ENCODE data around the gene ADAMTS10.
"Not testable (repeated sequence)": the region's sequence is repeated elsewhere in the genome, so short reads cannot be mapped to it uniquely, and the experiment has no call there.

The ADAMTS10 gene

GRCh38 chr19:8575467-8575997 is 35.0 kb downstream of the ADAMTS10 start:
- no peaks in the 10 kb centered on the region for H3K9me3 ChIP-seq (replicated peaks in 1 of 2; ENCODE audit: control insufficient read depth in 2 of 2, insufficient read depth in 1 of 2, low read depth in 1 of 2, low read length in 2 of 2)
- H3K4ac ChIP-seq (ENCODE audit: low read length) = no peak overlapping the region
- no peak overlapping the region for H2BK15ac ChIP-seq (ENCODE audit: low read length)
- no peak overlapping the region for H4K8ac ChIP-seq (ENCODE audit: low read depth, low read length)
- H4K91ac ChIP-seq (ENCODE audit: low read depth, low read length, poor library complexity) = no peak overlapping the region
- H2BK12ac ChIP-seq (ENCODE audit: low read length) = no peak overlapping the region
- H3K4me3 ChIP-seq (ENCODE audit: low read length in 2 of 2) = no peak overlapping the region
- H3K14ac ChIP-seq (ENCODE audit: low read length) = no peak overlapping the region
- WGBS, 2 donors (ENCODE audit: extremely low coverage in 2 of 2, insufficient read length in 2 of 2, insufficient replicate concordance in 1 of 2) = no CpG with 5 or more reads among the region's 10 CpGs
- no peak overlapping the region for H3K23ac ChIP-seq (ENCODE audit: low read depth, low read length, poor library complexity)
- H3K27ac ChIP-seq (replicated peaks; ENCODE audit: low read length) = no peak overlapping the region
- peak overlapping the region; percentile 76 for H2AFZ ChIP-seq (ENCODE audit: low read length)
- H3K18ac ChIP-seq (ENCODE audit: low read length) = no peak overlapping the region
- DNase-seq (ENCODE audit: low spot score) = no peak
- H3K4me2 ChIP-seq (ENCODE audit: insufficient read depth, low read length, poor library complexity, severe bottlenecking) = no peak overlapping the region
- H2AK5ac ChIP-seq (ENCODE audit: low read depth, low read length) = no peak overlapping the region
- no peak overlapping the region for H3K9ac ChIP-seq (ENCODE audit: low read depth, low read length, poor library complexity)
- peaks cover 0 to 7% (median 3%) of the 10 kb centered on the region in 3 experiments for H3K27me3 ChIP-seq (ENCODE audit: control insufficient read depth in 3 of 3, insufficient read depth in 3 of 3, low read depth in 1 of 3, low read length in 3 of 3)
- H2BK5ac ChIP-seq (ENCODE audit: low read length) = no peak overlapping the region
- peaks cover 5 to 6% of the 10 kb centered on the region in 2 donors for H3K4me1 ChIP-seq (ENCODE audit: control insufficient read depth in 2 of 2, insufficient read depth in 1 of 2, low read depth in 1 of 2, low read length in 2 of 2)
- no peaks in the 10 kb centered on the region for H3K36me3 ChIP-seq (replicated peaks in 1 of 2; ENCODE audit: control insufficient read depth in 2 of 2, insufficient read depth in 2 of 2, low read length in 2 of 2)
- H3K79me1 ChIP-seq (ENCODE audit: low read depth, low read length) = peaks cover 2% of the 10 kb centered on the region
- no peak overlapping the region for H2BK120ac ChIP-seq (ENCODE audit: low read depth, low read length)

DNA sequence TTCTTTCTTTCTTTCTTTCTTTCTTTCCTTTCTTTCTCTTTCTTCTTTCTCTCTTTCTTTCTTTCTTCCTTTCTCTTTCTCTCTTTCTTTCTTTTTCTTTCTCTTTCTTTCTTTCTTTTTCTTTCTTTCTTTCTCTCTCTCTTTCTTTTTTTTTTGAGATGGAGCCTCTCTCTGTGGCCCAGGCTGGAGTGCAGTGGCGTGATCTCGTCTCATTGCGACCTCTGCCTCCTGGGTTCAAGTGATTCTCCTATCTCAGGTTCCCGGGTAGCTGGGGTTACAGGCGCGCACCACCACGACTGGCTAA is 35.9 kb downstream of the ADAMTS10 start:
- not testable (repeated sequence) for H2AK5ac ChIP-seq (ENCODE audit: low read depth, low read length); H3K79me1 ChIP-seq (ENCODE audit: low read depth, low read length); H3K36me3 ChIP-seq (replicated peaks in 1 of 2; ENCODE audit: control insufficient read depth in 2 of 2, insufficient read depth in 2 of 2, low read length in 2 of 2); H2BK15ac ChIP-seq (ENCODE audit: low read length); H3K9ac ChIP-seq (ENCODE audit: low read depth, low read length, poor library complexity); H3K4me1 ChIP-seq (ENCODE audit: control insufficient read depth in 2 of 2, insufficient read depth in 1 of 2, low read depth in 1 of 2, low read length in 2 of 2); H2BK5ac ChIP-seq (ENCODE audit: low read length); H3K14ac ChIP-seq (ENCODE audit: low read length); H2BK12ac ChIP-seq (ENCODE audit: low read length); DNase-seq (ENCODE audit: low spot score); H3K18ac ChIP-seq (ENCODE audit: low read length); H3K4ac ChIP-seq (ENCODE audit: low read length); H3K4me3 ChIP-seq (ENCODE audit: low read length in 2 of 2); H2BK120ac ChIP-seq (ENCODE audit: low read depth, low read length); H4K91ac ChIP-seq (ENCODE audit: low read depth, low read length, poor library complexity); H3K27me3 ChIP-seq (ENCODE audit: control insufficient read depth in 3 of 3, insufficient read depth in 3 of 3, low read depth in 1 of 3, low read length in 3 of 3); H3K23ac ChIP-seq (ENCODE audit: low read depth, low read length, poor library complexity); H2AFZ ChIP-seq (ENCODE audit: low read length); H4K8ac ChIP-seq (ENCODE audit: low read depth, low read length); H3K4me2 ChIP-seq (ENCODE audit: insufficient read depth, low read length, poor library complexity, severe bottlenecking); H3K27ac ChIP-seq (replicated peaks; ENCODE audit: low read length); H3K9me3 ChIP-seq (replicated peaks in 1 of 2; ENCODE audit: control insufficient read depth in 2 of 2, insufficient read depth in 1 of 2, low read depth in 1 of 2, low read length in 2 of 2)
- no CpG with 5 or more reads among the region's 7 CpGs for WGBS, 2 donors (ENCODE audit: extremely low coverage in 2 of 2, insufficient read length in 2 of 2, insufficient replicate concordance in 1 of 2)

GRCh38 chr19:8573316-8573715 is 37.2 kb downstream of the ADAMTS10 start:
- Histone ChIP-seq H3K9me3 (replicated peaks in 1 of 2; ENCODE audit: control insufficient read depth in 2 of 2, insufficient read depth in 1 of 2, low read depth in 1 of 2, low read length in 2 of 2) (no peaks in the 10 kb centered on the region), H4K8ac (ENCODE audit: low read depth, low read length) (no peak overlapping the region), H2BK15ac (ENCODE audit: low read length) (no peak overlapping the region), H3K14ac (ENCODE audit: low read length) (no peak overlapping the region), H2AFZ (ENCODE audit: low read length) (no peak overlapping the region), H2BK12ac (ENCODE audit: low read length) (no peak overlapping the region), H3K4ac (ENCODE audit: low read length) (no peak overlapping the region), H2BK5ac (ENCODE audit: low read length) (no peak overlapping the region), H2BK120ac (ENCODE audit: low read depth, low read length) (no peak overlapping the region), H3K36me3 (replicated peaks in 1 of 2; ENCODE audit: control insufficient read depth in 2 of 2, insufficient read depth in 2 of 2, low read length in 2 of 2) (no peaks in the 10 kb centered on the region), H3K4me3 (ENCODE audit: low read length in 2 of 2) (no peak overlapping the region), H3K23ac (ENCODE audit: low read depth, low read length, poor library complexity) (no peak overlapping the region), H3K4me2 (ENCODE audit: insufficient read depth, low read length, poor library complexity, severe bottlenecking) (no peak overlapping the region), H3K18ac (ENCODE audit: low read length) (no peak overlapping the region), H3K27ac (replicated peaks; ENCODE audit: low read length) (no peak overlapping the region), H4K91ac (ENCODE audit: low read depth, low read length, poor library complexity) (no peak overlapping the region), H2AK5ac (ENCODE audit: low read depth, low read length) (no peak overlapping the region), H3K79me1 (ENCODE audit: low read depth, low read length) (peaks cover 2% of the 10 kb centered on the region), H3K9ac (ENCODE audit: low read depth, low read length, poor library complexity) (no peak overlapping the region), H3K27me3 (ENCODE audit: control insufficient read depth in 3 of 3, insufficient read depth in 3 of 3, low read depth in 1 of 3, low read length in 3 of 3) (no peaks in the 10 kb centered on the region), H3K4me1 (ENCODE audit: control insufficient read depth in 2 of 2, insufficient read depth in 1 of 2, low read depth in 1 of 2, low read length in 2 of 2) (peaks cover 5 to 6% of the 10 kb centered on the region in 2 donors)
- 100% methylated on average over 1 of the region's 7 CpGs; no CpG with 5 or more reads in 1 of the 2 donors for WGBS, 2 donors (ENCODE audit: extremely low coverage in 2 of 2, insufficient read length in 2 of 2, insufficient replicate concordance in 1 of 2)
- DNase-seq (ENCODE audit: low spot score) = no peak

DNA sequence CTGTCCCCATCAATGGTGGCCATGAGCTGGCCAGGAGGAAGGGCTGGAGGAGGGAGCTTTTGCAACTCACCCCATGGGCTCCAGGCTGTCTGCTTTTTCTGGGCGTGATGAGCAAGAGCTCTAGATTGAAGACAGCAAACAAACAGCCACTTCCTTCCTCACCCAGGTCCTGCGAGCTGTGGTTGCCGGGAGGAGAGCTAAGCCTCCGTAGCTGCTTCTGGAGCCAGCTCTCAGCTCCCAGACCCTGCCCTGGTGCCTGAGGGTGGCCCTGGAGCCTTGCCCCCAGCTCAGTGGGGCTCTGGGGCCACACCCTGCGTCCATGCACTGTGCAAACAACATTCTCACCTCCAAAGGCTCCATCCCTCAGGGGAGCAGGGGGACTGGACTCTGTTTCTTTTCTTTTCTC is 39.5 kb downstream of the ADAMTS10 start:
- H2BK12ac ChIP-seq (ENCODE audit: low read length) = no peak overlapping the region
- no peak overlapping the region for H2AFZ ChIP-seq (ENCODE audit: low read length)
- H3K9me3 ChIP-seq (replicated peaks in 1 of 2; ENCODE audit: control insufficient read depth in 2 of 2, insufficient read depth in 1 of 2, low read depth in 1 of 2, low read length in 2 of 2) = no peaks in the 10 kb centered on the region
- peak overlapping the region; percentile 25 for H2AK5ac ChIP-seq (ENCODE audit: low read depth, low read length)
- H3K18ac ChIP-seq (ENCODE audit: low read length) = no peak overlapping the region
- H3K27ac ChIP-seq (replicated peaks; ENCODE audit: low read length) = no peak overlapping the region
- DNase-seq (ENCODE audit: low spot score) = no peak
- H3K9ac ChIP-seq (ENCODE audit: low read depth, low read length, poor library complexity) = no peak overlapping the region
- H3K23ac ChIP-seq (ENCODE audit: low read depth, low read length, poor library complexity) = no peak overlapping the region
- H3K4me3 ChIP-seq (ENCODE audit: low read length in 2 of 2) = no peak overlapping the region
- H3K14ac ChIP-seq (ENCODE audit: low read length) = no peak overlapping the region
- H3K4me2 ChIP-seq (ENCODE audit: insufficient read depth, low read length, poor library complexity, severe bottlenecking) = no peak overlapping the region
- WGBS, 2 donors (ENCODE audit: extremely low coverage in 2 of 2, insufficient read length in 2 of 2, insufficient replicate concordance in 1 of 2) = no CpG with 5 or more reads among the region's 5 CpGs
- H2BK120ac ChIP-seq (ENCODE audit: low read depth, low read length) = no peak overlapping the region
- H3K36me3 ChIP-seq (replicated peaks in 1 of 2; ENCODE audit: control insufficient read depth in 2 of 2, insufficient read depth in 2 of 2, low read length in 2 of 2) = no peaks in the 10 kb centered on the region
- no peak overlapping the region for H4K91ac ChIP-seq (ENCODE audit: low read depth, low read length, poor library complexity)
- H3K79me1 ChIP-seq (ENCODE audit: low read depth, low read length) = peaks cover 2% of the 10 kb centered on the region
- no peaks in the 10 kb centered on the region for H3K27me3 ChIP-seq (ENCODE audit: control insufficient read depth in 3 of 3, insufficient read depth in 3 of 3, low read depth in 1 of 3, low read length in 3 of 3)
- no peak overlapping the region for H3K4ac ChIP-seq (ENCODE audit: low read length)
- H2BK5ac ChIP-seq (ENCODE audit: low read length) = no peak overlapping the region
- no peak overlapping the region for H4K8ac ChIP-seq (ENCODE audit: low read depth, low read length)
- no peak overlapping the region for H2BK15ac ChIP-seq (ENCODE audit: low read length)
- H3K4me1 ChIP-seq (ENCODE audit: control insufficient read depth in 2 of 2, insufficient read depth in 1 of 2, low read depth in 1 of 2, low read length in 2 of 2) = peaks cover 5 to 6% of the 10 kb centered on the region in 2 donors

Measured in neuronal stem cell (in vitro differentiated cells).